IPS-11a (cell line): Measurements from ENCODE around the gene ACTG1.

Source experiments
- H3K4me3 ChIP-seq: one replicate; pipeline ENCODE4 v1.5.1; 2013; ENCODE audit warnings: low read depth, low read length, control low read depth

The ACTG1 gene

GRCh38 chr17:81545160-81545949 is 32.8 kb upstream of the ACTG1 start:
- H3K4me3 ChIP-seq: no peak overlapping the region

DNA sequence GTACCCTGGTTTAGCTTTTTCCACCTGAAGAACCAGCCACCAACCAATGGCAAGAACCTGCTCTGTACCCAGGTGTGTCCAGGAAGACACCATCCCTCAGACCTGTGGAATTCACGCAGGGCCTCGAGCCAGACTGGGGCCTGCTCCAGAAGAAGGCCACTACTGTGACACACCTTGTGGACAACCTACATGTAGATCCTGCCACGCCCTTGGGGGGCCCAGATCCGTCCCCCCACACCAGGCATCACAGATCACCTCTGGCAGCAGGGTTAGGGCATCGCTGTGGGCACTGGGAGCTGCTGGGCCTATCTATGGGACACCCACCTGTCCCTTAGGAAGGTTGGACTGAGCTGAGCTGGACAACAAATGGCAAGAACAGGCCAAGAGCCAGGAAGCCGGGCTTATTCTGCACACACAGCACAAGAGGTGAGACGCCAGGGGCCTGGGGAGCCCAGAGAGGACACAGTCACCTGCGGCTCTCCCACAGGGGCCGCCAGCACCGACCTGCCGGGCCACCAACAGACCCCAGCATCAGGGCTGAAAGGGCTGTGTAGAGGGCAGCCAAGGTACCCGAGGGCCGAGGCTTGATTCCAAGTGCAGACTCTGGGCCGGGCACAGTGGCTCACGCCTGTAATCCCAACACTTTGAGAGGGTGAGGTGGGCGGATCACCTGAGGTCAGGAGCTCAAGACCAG is 31.8 kb upstream of the ACTG1 start:
- H3K4me3 ChIP-seq: no peak overlapping the region

GRCh38 chr17:81543756-81544155 is 31.2 kb upstream of the ACTG1 start:
- no peak overlapping the region for H3K4me3 ChIP-seq

GRCh38 chr17:81543339-81543675 is 30.7 kb upstream of the ACTG1 start:
- no peak overlapping the region for H3K4me3 ChIP-seq

DNA sequence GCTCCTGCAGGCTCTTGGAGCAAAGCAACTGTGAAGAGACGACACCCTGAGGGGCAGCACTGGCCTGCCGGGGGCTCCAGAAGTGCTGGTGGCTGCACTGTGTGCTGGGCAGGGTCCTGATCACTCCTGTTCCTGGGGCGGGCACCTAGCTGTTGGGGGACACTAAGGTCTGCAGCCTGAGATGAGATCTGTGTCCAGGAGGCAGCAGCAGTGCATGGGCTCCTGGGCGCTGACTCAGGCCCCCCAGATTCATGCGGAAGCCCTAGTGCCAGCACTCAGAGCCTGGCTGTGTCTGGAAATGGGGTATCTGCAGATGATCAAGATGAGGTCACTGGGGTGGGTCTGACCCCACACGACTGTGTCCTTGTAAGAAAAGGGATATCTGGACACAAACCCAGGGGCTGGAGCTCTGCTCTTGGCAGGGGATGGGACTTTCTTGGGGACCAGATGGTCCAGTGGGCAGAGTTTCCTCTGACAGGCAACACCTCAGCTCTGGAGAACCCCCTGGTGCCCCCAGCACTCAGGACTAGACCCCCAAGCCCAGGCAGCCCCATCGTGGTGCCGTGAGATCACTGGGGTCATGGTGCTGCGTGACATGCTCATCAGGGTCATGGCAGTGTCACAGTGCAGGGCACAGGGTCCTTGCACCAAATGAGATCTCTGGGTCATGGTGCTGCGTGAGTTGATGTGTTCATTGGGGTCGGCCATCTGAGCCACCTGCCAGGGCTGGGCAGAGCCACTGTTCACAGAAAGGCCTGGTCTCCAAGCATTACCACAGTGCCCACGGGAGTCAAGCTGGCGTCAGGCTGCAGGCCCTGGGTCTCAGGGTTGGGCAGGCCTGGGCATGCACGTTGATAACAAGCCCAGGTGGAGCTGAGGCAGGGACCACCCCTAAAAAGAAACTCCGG is 30.1 kb upstream of the ACTG1 start:
- H3K4me3 ChIP-seq: no peak overlapping the region

- H3K4me3 ChIP-seq: no peak overlapping the region
These were observed 28.5 kb upstream of the ACTG1 start for GRCh38 chr17:81541123-81541522.

DNA sequence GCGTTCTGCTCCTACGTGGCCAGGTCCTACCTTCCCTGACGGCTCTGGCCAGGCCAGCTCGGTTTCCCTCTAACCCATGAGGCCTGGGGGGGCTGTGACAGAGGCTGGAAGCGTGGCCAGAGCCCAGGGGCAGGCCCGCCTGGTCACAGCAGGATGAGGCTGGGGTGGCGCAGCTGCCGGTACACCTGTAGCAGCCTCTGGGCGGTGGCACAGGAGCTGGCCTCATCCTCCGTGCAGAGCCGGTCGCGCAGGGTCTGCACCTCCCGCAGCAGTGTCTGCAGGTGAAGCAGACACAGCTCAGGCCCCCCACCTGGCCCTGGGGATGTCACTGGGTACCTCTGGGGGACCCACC is 28.1 kb upstream of the ACTG1 start:
- no peak overlapping the region for H3K4me3 ChIP-seq

GRCh38 chr17:81539961-81540675 is 27.5 kb upstream of the ACTG1 start:
- H3K4me3 ChIP-seq: no peak overlapping the region

GRCh38 chr17:81539571-81539900 is 26.9 kb upstream of the ACTG1 start:
- H3K4me3 ChIP-seq: no peak overlapping the region

DNA sequence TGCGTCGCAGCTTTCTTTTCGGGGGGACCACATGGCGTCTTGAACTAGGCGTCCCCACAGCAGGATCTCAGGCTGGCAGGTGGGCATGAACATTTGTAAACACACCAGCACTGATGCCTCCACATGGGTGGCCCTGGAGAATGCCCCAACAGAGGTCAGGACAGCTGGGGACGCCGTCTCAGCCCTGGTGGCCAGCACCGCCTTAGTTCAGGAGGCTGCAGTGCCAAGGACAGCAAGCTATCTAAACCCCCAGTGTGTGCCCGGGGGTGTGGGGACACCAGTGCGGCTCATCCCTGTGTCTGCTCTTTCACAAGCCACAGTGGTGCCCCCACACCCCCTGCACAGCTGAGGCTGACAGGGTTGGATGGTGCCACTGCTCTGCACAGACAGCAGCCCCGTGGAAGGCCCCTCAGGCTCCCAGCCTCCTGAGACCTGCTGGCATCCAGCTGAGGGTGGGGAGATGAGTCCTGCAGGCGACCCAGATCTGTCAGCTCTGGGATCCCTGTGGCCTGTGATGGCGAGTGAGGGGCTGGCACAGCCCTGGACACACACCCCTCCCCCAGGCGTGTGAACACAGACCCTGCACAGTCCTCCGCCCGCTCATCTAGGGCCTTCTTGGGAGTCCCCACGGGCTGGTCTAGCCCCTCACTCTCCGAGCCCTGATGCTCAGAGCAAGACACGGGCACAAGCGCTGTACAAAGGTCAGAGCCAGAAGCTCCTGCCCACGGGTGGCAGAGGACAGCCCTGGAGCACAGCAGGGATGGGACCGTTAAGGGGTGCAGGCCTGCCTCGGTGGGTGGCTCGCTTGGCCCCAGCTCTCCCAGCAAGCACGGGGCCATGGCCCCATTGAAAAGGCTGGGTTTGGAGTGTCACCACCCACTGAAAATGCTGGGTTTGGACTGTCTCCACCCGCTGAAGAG is 26.3 kb upstream of the ACTG1 start:
- no peak overlapping the region for H3K4me3 ChIP-seq

GRCh38 chr17:81537856-81538555 is 25.4 kb upstream of the ACTG1 start:
- H3K4me3 ChIP-seq: no peak overlapping the region

GRCh38 chr17:81537343-81537855 is 24.8 kb upstream of the ACTG1 start:
- no peak overlapping the region for H3K4me3 ChIP-seq

DNA sequence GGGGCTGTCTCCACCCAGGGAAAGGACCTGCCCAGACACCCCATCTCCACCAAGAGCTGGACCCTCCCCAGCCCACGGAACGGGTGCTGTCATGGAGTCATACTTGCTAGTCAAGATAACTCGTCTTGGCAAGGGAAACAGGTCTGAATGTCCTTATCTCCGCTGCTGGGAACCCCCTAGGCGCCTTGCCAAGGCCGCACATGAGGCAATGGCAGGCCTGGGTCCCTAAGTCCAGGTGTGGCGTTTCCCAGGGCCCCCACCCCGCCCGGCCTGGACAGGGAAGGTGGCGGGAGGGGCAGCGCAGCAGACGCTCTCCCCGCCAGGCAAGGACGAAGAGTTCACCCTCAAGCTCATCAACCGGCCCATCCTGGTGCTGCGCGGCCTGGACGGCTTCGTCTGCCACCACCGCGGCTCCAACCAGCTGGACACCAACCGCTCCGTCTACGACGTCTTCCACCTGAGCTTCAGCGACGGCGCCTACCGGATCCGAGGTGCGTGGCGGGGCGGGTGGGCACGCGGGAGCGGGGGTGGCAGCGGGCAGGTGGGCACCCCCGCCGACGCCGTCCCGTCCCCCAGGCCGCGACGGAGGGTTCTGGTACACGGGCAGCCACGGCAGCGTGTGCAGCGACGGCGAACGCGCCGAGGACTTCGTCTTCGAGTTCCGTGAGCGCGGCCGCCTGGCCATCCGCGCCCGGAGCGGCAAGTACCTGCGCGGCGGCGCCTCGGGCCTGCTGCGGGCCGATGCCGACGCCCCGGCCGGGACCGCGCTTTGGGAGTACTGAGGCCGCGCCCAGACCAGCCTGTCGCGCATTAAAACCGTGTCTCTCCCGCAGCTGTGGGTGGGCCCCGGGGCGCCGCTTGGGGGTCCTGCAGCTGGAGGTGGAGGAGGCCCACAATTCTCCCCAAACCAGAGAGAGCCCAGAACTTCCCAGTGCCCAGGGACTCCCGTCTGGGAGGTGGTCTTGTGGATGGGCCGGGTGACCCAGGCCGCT is 24.0 kb upstream of the ACTG1 start:
- H3K4me3 ChIP-seq: no peak overlapping the region

GRCh38 chr17:81535480-81536298 is 23.1 kb upstream of the ACTG1 start:
- no peak overlapping the region for H3K4me3 ChIP-seq

DNA sequence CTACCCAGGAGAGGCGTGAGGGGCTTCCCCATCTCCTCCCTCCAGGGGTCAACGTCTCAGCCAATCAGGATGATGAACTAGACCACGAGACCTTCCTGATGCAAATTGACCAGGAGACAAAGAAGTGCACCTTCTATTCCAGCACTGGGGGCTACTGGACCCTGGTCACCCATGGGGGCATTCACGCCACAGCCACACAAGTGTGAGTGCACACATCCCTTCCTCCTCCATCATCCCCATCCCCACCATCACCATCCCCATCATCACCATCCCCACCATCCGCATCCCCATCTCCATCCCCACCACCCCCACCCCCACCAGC is 22.4 kb upstream of the ACTG1 start:
- no peak overlapping the region for H3K4me3 ChIP-seq

GRCh38 chr17:81534157-81535006 is 21.8 kb upstream of the ACTG1 start:
- H3K4me3 ChIP-seq: no peak overlapping the region
